Breast epithelium (tissue), 4 donors: Measurements from ENCODE around the gene ERF. TPM values are rescaled to one million over a fixed set of nuclear protein-coding genes. Genes with fewer than 3 reads are reported as not detected.

Experiments used
- DNase-seq, 2 donors: peaks; one replicate each; pipeline ENCODE4 v3.0.0-alpha.2; 2019; ENCODE audit warnings: low spot score in 2 of 2
- H3K27ac ChIP-seq, 2 donors: fragments of 200-600 bp; sonication (generic) in 1 of 2; one replicate each; pipeline ENCODE4 v1.5.1; 2016 to 2019; ENCODE audit warnings: mild to moderate bottlenecking in 1 of 2
- H3K27me3 ChIP-seq, 2 donors: fragments of 200-600 bp; sonication (generic) in 1 of 2; one replicate each; pipeline versions ENCODE4 v1.5.1 to v1.6.0; 2017 to 2019; ENCODE audit warnings: control low read depth in 1 of 2, mild to moderate bottlenecking in 1 of 2
- H3K36me3 ChIP-seq: fragments of 200-600 bp; one replicate; pipeline ENCODE4 v1.5.1; 2019
- H3K4me1 ChIP-seq, 2 donors: fragments of 200-600 bp; sonication (generic); one replicate each; pipeline ENCODE4 v1.5.1; 2016 to 2019; ENCODE audit warnings: control low read depth in 1 of 2
- H3K4me3 ChIP-seq, 3 donors: fragments of 200-600 bp; sonication (generic); 1 replicate in 2 of 3; 2 replicates in 1 of 3; pipeline ENCODE4 v1.5.1; 2016 to 2019; ENCODE audit warnings: mild to moderate bottlenecking in 3 of 3, moderate library complexity in 2 of 3
- H3K9me3 ChIP-seq, 2 donors: fragments of 200-600 bp; sonication (generic) in 1 of 2; one replicate each; pipeline ENCODE4 v1.5.1; 2016 to 2019; ENCODE audit warnings: control low read depth in 1 of 2
- POLR2A ChIP-seq: fragments of 450-650 bp; IDR thresholded peaks from one replicate; pipeline ENCODE4 v1.6.1; 2016; ENCODE audit warnings: antibody characterized with exemption, mild to moderate bottlenecking, moderate library complexity
- POLR2AphosphoS5 ChIP-seq, 3 donors: sonication (generic); formaldehyde crosslinking; IDR thresholded peaks; one replicate each; pipeline ENCODE4 v1.6.1; 2017; ENCODE audit warnings: antibody characterized with exemption in 3 of 3
- intact Hi-C: fragments of 100-400 bp; cut with DNase I; formaldehyde crosslinking; loops from one replicate; pipeline ENCODE4 v1.15.1; 2023; ENCODE audit warnings: low total_unique reads
- total RNA-seq, 3 donors: library from RNA; depleted of rRNA; stranded (reverse); fragments of >200 nt; gene quantifications; one replicate each; pipeline ENCODE4 v1.1.0, GENCODE V29; 2016
- TF ChIP-seq, protein P1 (sequence below), 3 donors: fragments of 450-650 bp; IDR thresholded peaks; one replicate each; pipeline ENCODE4 v1.5.1; 2016 to 2017; ENCODE audit warnings: antibody characterized with exemption in 3 of 3, mild to moderate bottlenecking in 3 of 3, moderate library complexity in 3 of 3

ERF gene
- total RNA-seq, 3 donors from 2014 or later = 11.4 to 38.6 (median 24.3) TPM

DNA sequence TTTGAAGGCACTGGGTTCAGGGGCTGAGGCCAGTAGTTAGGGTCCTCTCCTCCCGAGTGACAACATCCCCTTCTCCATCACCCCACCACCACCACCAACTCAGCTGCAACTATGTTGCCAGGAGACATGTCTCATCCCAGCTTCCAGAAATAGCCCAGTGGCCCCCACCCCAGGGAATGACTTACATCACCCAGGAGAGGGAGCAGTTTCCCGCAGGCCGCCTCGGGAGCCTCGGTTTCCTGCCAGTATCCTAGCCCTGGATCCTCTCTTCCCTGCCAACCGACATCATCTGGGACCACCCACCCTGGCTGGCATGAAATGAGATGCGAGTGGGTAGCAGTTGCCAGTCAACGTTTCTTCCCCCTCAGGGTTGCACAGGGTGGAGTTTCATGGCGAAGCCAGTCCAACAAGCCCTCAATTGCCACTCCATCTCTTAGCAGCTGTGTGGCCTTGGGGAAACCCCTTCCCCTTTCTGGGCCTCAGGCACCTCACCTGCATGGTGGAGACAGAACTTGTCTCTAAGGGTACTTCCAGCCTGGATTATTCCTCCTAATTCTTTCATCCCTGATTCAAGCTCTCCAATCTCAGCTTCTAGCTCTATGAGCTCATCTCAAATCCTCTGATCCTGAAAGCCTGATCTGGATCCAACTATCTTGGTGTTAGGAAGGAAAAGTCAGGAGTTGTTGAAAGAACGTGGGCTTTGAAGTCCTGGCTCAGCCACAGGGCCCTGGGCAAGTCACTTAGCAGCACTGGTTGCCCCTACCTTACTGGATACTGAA lies 8.6 kb downstream of the ERF start:
- H3K27ac ChIP-seq = peak overlapping the region; percentile 100
- peaks cover 5 to 12% of the 10 kb centered on the region in 2 donors for H3K4me1 ChIP-seq
- peak; percentile 75 to 79 for DNase-seq
- H3K9me3 ChIP-seq = no peaks in the 10 kb centered on the region
- H3K4me3 ChIP-seq = no peak overlapping the region
- peak; percentile 41 to 60 (median 50) for TF ChIP-seq POLR2AphosphoS5 (IDR thresholded peaks at IDR 0.05)
- no peak for TF ChIP-seq POLR2A
- TF ChIP-seq, protein P1, sequence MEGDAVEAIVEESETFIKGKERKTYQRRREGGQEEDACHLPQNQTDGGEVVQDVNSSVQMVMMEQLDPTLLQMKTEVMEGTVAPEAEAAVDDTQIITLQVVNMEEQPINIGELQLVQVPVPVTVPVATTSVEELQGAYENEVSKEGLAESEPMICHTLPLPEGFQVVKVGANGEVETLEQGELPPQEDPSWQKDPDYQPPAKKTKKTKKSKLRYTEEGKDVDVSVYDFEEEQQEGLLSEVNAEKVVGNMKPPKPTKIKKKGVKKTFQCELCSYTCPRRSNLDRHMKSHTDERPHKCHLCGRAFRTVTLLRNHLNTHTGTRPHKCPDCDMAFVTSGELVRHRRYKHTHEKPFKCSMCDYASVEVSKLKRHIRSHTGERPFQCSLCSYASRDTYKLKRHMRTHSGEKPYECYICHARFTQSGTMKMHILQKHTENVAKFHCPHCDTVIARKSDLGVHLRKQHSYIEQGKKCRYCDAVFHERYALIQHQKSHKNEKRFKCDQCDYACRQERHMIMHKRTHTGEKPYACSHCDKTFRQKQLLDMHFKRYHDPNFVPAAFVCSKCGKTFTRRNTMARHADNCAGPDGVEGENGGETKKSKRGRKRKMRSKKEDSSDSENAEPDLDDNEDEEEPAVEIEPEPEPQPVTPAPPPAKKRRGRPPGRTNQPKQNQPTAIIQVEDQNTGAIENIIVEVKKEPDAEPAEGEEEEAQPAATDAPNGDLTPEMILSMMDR (IDR thresholded peaks at IDR 0.05) = peak; percentile 28 to 57 (median 47)
- no peaks in the 10 kb centered on the region for H3K27me3 ChIP-seq
- intact Hi-C loops = no loop called here
- no peaks in the 10 kb centered on the region for H3K36me3 ChIP-seq

DNA sequence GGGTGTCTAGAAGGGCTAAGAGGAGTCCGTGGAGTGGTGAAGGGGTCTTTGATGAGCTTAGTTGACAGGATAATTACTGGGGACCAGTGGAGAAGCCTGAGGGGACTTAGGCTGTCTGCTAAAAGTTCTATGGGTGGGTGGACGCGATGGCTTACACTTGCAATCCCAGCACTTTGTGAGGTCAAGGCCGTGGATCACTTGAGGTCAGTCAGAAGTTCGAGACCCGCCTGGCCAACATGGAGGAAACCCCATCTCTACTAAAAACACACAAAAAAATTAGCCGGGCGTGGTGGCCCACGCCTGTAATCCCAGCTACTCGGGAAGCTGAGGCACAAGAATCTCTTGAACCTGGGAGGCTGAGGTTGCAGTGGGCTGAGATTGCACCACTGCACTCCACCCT lies 9.7 kb downstream of the ERF start:
- intact Hi-C loops = no loop called here
- peaks cover 4 to 9% of the 10 kb centered on the region in 2 donors for H3K4me1 ChIP-seq
- no peak for DNase-seq

DNA sequence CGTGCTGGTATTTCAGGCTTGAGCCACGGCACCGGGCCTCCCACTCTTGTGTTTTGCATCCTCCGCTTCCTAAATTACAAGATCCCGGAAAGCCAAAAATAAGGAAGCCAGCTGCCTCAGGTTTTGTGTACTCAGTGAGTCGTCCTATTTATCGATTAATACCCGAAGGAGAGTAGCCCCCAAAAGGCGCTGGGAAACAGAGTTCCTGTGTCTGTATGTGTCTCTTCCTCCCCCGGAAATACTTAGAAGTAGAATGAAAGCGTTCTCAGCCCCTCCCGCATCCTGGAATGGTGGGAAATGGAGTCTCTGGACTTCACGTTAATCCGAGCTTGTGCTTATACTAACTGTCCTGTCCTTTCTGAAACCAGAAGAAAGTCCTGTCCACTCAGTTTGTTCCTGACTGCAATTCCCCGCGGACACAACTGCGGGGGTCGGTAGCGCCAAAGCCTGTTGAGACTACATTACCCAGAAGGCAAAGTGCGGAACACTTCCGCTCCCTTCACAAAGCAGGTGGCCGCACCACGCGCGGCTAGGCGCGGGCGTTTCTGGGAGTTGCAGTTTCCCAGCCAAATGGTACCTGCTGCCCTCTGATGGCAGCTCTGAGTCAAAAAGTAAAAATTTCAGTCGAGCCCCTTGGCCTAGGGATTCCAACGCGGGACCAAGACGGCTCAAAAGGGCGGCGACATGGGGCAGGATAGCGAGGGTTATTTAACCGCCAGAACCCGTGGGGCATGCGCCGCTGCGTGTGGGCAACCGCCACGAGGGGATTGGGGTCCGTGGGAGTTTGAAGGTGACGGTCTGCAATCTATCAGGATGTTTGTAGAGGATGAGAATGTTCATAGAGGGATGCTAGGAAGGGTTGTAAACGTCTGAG lies 10.3 kb downstream of the ERF start:
- H3K4me3 ChIP-seq = peak overlapping the region; percentile 88 to 92 (median 89)
- peak; percentile 92 to 93 for DNase-seq
- H3K36me3 ChIP-seq = no peaks in the 10 kb centered on the region
- TF ChIP-seq, protein P1 (IDR thresholded peaks at IDR 0.05) = peak; percentile 48 to 60 (median 52)
- TF ChIP-seq POLR2A (peak; percentile 73), POLR2AphosphoS5 (IDR thresholded peaks at IDR 0.05) (peak; percentile 85 to 90 (median 89))
- no peaks in the 10 kb centered on the region for H3K27me3 ChIP-seq
- intact Hi-C loops = no loop called here
- H3K9me3 ChIP-seq = no peaks in the 10 kb centered on the region
- peak overlapping the region; percentile 97 to 100 for H3K27ac ChIP-seq
- H3K4me1 ChIP-seq = peaks cover 2 to 9% of the 10 kb centered on the region in 2 donors

More for the DNA sequence above, 9.7 kb downstream of the ERF start:
- TF ChIP-seq POLR2AphosphoS5 (IDR thresholded peaks at IDR 0.05) (no peak), POLR2A (no peak)
- TF ChIP-seq, protein P1 (IDR thresholded peaks at IDR 0.05) = no peak
- Histone ChIP-seq H3K9me3 (no peaks in the 10 kb centered on the region), H3K27ac (peak overlapping the region; percentile 97 to 100), H3K4me3 (peak overlapping the region in 1 of 3 donors; percentile 92), H3K27me3 (no peaks in the 10 kb centered on the region), H3K36me3 (no peaks in the 10 kb centered on the region)

DNA sequence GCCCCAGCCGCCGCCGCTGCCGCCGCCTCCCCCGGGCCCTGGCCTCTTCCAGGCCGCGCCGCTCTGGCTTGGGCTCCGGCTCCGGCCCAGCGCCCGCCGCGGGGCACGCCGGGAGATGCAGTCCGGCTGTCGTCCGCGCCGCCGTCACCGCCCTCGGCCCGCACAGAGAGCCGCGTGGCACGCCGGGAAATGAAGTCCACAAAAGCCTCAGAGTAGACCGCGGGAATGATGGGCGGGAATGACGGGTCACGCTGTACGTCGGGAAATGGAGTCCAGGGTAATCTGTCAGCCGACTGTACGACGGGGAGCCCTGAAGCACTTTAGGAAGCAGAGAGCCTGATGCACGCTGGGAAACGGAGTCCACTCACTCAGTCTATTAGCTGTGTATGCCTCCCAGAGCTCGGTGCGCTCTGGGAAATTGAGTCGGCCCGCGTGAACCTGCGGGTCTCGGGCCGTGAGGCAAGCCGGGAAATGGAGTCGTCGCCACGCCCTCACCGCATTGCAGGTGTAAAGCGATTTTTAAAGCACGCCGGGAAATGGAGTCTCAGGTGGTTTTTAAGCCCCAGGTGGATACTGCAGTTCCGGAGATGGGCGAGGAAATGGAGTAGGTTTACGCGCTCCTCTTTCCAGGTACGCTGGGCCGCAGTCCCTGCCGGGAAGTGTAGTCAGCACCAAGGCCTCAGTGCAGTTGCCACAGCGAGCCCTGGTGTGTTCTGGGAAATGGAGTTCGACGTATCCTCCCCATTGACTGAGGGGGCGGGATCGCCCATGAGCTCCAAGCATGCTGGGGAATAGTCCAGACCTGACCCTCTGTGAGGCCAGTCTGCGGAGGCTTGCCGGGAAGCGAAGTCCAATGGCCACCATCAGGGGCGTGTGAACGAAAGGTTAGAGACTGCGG lies 12.2 kb downstream of the ERF start, which contains the start of gene GSK3A:
Gene GSK3A, minus strand, starts transcription at position 91 of the 898 bp plus-strand sequence. CDS start 137 bp downstream, outside the sequence.
- Histone ChIP-seq H3K27me3 (no peaks in the 10 kb centered on the region), H3K27ac (peak within 1 kb of the TSS; percentile 97 to 100), H3K9me3 (no peaks in the 10 kb centered on the region), H3K4me3 (peak within 1 kb of the TSS; percentile 88 to 92 (median 89)), H3K36me3 (no peaks in the 10 kb centered on the region), H3K4me1 (peaks cover 2 to 9% of the 10 kb centered on the region in 2 donors)
- TF ChIP-seq, protein P1 (IDR thresholded peaks at IDR 0.05) = peak in 1 of 3 donors; percentile 23
- peak; percentile 81 to 96 (median 91) for TF ChIP-seq POLR2AphosphoS5 (IDR thresholded peaks at IDR 0.05)
- TF ChIP-seq POLR2A = peak; percentile 74
- intact Hi-C loops = no loop called here
- DNase-seq = peak; percentile 98 to 99
